NCI-H2029 treated with DMSO at 0.1 percent for 48 hours (cell line): ENCODE data around the gene OSBP2.

Source experiments
- DNase-seq: peaks from one replicate; lab custom pipeline; 2025; lab: John Stamatoyannopoulos, UW

The OSBP2 gene

DNA sequence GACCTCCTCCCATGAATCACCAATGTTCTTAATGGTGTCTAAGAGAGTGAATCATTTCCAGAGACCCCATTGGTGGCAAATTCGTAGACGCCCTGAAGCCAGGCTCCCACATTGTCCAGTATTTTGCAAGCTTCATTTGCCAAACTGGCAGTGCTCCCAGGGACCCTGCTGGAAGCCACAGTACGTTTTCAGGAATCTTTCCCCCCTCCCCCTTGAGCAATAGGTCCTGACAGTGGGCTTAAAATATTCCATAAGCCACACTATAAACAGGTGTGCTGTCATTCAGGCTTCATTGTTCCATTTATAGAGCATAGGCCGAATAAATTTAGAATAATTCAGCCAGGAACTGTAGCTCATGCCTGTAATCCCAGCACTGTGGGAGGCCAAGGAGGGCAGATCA lies 148.6 kb downstream of the OSBP2 start:
- DNase-seq = no peak

DNA sequence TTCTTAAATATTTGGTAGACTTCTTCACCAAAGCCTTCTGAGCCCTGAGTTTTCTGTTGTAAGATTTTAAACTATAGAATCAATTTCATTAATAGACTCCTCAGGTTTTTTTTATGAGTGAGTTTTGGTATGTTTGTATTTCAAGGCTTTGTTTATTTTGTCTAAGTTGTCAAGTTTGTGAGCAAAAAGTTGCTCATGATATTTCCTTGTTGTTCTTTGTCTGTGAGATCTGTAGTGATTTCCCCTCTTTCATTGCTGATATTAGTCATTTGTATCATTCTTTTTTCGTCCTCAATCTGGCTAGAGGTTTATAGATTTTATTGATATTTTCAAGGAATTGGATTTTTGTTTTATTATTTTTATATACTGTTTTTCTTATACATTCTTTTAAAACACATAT lies 152.9 kb downstream of the OSBP2 start:
- no peak for DNase-seq

DNA sequence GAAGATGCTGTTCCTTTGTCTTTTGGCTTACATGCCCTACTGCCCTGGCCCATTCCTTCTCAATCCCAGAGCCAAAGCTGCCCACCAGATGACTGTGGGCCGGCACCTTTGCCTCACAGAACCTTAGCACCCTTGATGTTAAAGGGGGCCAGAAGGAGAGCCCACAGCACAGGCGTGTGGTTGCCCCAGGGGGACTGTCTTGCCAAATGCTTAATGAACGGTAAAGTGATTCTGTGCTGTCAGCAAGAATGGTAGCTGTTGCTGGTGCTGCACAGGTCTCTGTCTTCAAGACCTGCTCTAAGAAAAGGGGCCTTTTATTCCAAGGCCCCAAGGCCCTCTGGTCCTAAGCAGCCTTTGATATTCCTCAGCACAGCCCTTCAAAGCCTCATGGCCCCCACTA lies 160.6 kb downstream of the OSBP2 start:
- DNase-seq = no peak

DNA sequence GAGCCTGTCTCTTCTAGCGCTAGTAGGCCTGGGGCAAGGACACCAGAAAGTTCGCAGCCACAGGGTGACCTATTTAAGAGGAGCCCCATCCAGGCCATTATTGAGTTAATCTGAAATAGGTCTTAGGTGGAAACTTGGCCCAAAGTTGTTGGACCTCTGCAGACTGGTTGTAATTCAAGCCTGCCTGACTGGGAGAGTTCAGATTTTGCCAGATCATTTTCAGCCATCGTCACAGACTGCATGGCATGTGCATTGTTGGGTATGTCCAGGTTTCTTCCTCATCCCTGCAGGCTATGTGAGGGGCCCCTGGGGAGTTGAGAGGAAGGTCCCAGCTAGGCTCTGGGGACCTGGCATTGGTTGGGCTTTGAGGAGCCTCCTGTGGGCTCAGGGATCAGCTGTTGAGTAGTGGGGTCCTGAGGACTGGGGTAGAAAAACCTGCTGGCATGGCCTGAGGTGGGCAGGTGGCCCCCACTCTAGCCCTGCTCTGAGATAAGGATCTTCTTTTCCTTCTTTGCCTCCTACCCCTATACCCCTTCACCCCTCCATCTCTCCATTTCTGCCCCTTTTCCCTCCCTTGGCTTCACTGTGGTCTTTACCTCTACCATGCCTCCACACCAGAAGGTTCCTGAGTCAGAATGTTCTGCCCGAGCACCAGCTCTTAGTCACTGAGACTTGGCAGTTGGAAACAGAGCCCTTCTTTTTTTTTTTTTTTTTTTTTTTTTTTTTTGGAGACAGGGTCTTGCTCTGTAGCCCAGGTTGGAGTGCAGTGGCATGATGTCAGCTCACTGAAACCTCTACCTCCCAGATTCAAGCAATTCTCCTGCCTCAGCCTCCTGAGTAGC lies 161.2 kb downstream of the OSBP2 start:
- DNase-seq = no peak

DNA sequence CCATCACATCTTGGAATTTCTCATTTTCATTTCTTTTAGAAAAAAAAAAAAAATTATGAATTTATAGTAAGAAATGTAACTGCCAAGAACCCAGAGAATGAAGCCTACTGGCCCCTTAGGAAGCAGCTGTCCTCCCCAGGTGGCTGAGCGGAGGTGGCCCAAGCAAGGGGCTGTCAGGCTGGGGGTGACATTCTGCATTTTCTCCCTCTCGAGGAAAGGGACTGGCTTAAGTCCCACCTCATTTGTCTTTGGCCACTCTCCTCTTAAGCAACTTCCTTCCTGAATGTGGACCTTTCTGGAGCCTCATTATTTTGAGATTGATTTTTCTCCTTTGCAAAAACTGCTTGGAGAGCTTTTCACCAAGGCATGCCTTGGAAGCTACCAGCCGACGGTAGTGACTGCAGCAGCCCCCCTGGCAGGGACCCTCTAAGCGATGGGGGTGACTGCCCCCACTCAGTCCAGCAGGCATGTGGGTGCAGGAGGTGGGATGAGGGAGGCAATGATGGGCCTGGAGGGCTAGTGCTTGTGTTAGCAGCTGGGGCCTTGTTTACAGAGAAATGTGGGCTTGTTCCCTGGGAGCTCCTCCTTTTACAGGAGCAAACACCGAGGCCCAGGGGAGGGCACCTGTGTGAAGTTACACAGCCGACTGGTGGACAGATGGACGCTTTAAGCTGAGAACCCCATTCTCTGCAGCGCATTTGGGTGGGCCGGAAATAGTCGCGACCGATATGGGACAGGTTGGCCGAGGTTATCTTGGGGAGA lies 162.2 kb downstream of the OSBP2 start:
- no peak for DNase-seq

DNA sequence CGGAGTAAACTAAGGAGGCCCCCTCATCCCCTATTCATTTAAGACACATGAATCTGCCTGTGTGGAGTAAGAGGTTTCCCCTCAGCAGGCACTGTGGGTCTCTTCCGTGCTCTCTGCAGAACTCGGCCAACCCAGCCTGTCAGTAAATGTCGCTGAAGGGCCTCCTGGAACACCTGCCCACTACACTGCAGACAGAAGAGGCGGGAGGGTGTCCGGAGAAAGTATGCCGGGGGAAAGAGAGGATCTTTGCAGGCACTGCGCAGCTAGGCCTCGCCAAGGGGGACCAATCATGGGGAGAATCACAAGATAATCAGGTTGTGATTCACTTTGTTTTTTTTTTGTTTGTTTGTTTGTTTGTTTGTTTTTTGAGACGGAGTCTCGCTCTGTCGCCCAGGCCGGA lies 163.1 kb downstream of the OSBP2 start:
- no peak for DNase-seq

DNA sequence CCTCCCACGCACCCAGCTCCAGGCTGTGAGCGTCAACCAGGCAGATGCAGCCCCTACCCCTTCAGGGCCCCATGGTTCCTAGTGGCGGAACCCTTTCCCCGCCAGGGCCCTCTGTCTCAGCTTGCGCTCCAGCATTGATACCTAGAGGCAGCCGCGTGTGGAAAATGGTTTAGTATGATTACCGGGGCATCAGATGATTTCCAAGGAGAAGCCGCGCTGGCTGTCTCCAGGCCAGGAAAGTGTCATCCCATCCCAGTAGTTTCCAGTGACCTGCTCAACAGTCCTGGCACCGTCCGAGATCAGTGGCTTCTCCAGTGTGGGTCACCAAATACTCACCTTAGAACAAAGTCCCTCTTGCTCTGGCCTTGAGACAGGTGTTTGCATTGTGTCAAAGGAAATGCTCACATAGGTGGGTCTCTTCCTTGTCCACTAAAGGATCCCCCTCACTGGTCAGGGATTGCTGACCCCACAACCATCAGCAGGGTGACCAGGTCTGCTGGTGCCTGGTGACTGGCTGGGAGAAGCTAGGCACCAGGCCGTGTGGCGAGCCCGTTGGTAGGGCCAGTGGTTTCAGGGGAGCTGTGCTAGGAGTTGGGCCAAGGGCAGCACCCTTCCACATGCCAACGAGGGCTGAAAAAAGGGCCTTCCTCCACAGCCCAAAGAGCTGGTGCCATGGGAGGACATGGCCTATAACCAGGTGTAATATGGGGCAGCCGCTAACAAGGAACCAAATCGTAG lies 164.5 kb downstream of the OSBP2 start:
- DNase-seq = no peak

DNA sequence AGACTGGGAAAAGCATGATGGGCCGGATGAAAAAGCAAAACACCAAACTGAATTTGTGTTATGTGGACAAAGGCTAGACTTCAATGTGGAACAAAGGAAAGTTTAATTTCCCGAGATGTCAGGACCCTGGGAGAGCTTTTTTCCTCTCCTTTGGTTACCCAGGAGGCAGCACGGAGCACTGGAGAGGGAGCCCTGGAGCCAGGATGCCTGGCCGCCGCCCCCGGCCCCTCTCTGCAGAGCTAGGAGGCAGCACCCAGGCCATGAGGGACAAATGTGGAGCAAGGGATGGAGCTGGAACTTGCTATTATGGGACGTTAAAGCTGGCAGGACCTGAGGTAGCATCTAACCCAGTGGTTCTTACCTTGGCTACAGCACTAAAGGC lies 165.0 kb downstream of the OSBP2 start:
- DNase-seq = no peak

DNA sequence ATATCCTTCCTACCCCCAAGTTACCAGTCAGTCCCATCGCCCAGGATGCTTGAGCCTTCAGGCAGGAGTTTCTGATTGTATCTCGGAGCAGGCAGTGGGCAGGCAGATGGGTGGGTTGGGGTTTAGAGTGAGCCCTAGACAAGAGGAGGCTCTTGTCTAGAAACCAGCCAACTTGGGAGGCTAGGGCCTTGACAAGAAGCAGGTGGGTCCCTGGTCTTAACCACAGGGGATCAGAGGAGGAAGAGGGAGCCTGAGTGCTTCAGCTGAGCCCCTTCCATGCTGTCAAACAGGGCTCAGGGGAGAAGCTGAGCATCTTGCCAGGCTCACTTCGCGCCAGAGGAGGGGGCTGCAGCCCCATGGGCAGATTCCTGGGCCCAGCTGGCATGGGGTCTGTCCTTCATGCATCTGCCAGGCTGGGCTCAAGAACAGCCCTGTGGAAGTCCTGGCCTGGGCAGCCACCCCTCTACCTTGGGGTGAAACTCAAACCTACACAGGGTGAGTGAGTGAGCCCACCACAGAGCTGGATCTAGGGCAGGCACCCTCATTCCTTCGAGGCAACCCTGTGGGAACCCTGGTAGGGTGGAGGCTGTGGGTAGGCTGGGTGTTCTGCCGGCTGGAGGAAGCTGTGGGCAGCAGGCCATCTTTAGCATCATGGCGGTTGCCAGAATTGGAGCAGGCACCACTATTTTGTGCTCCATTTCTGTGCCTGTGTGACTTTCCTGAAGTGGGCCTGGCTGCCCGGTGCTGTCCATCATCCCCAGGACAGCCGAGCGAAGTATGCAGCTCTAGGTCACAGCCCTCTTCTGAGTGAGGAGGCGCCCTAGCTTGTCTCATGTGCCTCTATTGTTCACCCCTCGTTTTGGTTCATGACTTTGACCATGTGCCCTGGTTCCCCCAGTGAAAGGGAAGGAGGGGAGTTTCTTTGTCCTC lies 165.8 kb downstream of the OSBP2 start:
- DNase-seq = no peak

DNA sequence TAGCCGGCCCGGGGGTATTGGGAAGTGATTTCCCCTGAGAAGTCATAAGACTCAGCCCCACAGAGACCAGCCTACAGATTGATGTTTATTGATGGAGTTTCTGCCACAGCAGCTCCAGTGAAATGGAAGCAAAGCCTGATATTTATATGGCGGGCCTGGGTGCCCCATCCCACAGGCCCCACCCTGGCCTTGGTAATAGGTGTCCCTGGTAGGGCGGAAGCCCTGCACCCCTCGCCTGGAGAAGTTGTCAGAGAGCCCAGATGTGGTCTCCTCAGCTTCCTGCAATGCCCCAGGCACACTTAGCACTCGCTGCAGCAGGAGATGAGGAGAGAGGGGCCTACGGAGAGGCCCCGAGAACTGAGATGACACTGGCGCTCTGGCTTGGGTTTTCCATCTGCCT lies 166.5 kb downstream of the OSBP2 start:
- no peak for DNase-seq

DNA sequence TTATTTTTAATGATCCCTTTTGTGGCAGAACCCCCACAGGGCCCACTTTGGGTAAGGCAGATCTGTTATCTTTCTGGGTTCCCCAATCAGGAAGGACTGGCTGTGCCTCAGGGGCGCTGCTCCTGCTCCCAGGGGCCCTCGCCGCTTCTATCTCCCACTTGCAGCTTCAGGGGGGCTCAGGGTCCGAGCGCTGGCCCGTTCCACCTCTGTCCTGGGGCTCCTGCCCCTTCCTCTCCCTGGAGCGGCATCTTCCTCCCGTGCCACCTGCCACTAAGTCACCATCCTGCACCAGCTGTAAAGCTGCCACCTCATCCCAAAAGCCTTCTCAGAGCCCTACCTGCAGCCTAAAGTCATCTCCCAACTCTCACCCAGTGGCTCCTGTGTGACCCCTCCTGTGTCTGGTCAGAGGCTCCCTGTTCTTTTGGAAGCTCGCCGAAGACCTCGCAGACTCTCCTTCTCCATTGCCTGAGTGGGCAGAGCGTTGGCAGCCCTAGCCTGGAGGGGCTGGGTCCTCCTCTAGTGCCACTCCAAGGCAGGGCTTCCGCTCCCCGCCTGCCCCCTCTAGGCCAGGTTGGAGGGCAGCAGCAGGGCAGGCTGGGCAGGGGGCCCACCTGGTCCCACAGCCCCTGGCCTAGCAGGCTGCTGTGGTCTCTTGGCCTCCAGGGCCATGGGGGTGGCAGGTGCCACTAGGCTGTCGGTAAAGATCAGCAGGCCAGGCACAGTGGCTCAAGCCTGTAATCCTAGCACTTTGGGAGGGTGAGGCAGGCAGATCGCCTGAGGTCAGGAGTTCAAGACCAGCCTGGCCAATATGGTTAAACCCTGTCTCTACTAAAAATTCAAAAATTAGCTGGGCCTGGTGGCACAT lies 167.2 kb downstream of the OSBP2 start:
- DNase-seq = no peak

DNA sequence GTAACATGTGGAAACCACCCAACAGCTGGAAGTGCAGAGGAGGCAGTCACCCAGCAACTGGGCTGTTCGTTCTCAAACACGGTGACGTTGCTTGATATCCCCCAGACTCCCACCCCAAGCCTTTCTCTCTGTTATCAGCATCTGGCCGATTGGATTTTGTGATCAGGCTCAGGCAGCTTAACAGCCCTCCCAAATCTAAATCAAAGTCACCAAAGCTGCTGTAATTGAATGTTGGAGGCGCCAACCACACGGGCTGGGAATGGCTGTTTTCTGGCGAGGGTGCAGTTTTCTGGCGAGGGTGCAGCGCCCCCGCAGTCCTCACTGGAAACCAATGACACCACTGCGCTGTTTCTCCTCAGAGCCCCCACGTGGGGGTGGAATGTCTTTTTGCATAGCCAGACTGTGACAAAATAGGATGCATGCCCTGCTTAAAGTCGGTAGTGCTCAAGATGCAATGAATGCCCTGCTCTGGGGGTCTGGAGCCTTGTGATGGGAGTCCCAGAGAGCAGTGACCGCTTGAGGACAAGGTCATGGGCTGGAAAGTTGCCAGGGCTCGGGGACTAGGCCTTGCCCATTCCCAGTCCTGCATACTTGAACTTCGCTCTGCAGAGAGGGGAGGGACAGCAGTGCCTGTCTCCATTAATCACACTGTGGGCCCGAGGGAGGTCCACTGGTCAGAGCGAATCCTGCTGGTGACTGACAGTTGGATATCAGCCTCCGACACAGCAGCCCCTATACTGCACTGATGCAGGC lies 168.6 kb downstream of the OSBP2 start:
- no peak for DNase-seq

DNA sequence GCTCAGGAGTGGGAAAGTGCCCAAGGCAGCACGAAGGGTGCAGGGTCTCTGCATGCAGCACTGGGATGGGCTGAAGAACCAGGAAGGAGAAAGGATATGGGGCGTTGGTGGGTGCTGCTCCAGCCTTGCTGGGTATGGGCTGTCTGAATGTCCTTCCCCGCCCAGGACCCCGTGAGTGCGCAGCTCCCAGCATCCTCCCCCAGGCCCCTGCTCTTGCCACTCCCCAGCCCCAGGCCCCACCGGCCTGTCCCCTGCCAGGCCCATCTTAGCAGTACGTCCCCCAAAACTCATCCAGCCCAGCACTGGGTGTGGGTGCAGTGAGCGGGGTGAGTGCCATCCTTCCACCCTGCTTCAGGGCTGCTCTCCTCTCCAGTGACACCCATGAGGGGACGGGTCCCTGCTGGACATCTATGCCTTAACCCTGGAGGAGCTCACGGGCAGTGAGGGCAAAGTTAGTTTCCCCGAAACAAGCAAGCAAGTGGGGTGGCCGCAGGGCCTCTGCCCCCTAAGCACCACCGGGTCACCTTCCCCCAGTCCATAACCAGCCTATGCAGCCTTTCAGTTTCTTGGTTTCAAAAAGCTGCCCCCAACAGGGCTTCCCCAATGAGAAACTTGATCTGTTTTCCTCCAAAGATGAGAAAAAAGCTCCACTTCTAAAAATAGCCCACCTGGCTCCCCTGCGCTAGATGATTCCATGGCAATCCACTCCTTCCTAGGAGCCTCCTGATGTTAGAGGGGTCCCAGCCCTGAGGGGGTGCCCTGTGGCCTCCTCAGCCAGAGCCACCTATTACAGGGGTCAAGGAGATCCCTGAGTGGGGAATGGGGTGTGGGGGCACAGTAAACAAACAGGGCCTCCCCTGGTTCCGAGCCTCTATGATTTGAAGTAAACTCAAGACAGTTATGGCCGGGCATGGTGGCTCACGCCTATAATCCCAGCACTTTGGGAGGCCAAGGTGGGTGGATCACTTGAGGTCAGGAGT lies 170.1 kb downstream of the OSBP2 start:
- no peak for DNase-seq

DNA sequence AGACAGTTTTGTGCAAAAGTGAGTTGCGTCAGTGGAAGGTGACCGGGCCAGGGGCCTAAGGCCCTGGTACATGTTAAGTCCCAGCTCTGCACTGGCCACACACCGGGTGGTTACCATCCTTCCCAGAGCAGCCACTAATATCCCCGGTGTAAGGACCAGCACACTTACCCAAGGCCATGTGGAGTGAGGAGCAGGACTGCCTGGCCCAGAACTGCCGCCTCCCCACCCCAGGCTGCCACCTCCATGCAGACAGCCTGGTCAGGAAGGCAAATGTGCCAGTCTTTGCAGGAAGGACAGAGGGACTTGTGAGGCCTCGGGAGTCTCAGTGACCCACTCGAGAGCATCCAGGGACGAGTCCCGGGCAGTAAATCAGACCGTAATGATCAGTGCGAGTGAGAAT lies 171.0 kb downstream of the OSBP2 start:
- DNase-seq = no peak

DNA sequence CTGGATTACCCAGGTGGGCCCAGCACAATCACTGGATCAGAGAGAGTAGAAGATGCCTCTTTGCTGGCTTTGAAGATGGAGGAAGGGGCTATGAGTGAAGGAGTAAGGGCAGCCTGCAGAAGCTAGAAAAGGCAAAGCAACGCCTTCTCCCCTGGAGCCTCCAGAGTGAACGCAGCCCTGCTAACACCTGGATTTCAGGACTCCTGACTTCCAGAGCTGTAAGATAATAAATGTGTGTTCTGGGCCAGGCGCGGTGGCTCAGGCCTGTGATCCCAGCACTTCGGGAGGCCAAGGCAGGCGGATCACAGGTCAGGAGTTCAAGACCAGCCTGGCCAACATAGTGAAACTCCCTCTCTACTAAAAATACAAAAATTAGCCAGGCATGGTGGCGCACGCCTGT lies 171.5 kb downstream of the OSBP2 start:
- no peak for DNase-seq

DNA sequence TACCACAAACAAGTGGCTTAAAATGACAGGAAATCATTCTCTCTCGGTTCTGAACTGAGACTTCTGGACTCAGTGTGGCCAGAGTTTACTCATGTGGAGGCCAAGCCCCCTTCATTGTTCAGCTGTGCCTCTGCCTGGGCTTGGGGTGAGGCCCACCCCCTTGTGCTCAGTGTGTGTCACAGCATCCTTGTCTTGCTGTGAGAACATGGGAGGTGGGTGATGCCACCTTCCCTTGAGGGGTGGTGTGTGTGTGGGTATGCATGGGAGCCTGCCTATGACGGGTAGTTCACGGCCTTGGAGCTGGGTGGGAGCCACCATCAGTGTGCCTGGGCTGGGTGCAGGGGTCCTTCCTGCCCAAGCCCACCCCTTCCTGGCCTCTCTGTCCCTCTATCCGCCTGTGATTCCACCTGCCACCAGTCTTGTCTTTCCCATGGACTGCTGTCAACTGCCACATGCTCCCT lies 172.2 kb downstream of the OSBP2 start:
- DNase-seq = no peak

DNA sequence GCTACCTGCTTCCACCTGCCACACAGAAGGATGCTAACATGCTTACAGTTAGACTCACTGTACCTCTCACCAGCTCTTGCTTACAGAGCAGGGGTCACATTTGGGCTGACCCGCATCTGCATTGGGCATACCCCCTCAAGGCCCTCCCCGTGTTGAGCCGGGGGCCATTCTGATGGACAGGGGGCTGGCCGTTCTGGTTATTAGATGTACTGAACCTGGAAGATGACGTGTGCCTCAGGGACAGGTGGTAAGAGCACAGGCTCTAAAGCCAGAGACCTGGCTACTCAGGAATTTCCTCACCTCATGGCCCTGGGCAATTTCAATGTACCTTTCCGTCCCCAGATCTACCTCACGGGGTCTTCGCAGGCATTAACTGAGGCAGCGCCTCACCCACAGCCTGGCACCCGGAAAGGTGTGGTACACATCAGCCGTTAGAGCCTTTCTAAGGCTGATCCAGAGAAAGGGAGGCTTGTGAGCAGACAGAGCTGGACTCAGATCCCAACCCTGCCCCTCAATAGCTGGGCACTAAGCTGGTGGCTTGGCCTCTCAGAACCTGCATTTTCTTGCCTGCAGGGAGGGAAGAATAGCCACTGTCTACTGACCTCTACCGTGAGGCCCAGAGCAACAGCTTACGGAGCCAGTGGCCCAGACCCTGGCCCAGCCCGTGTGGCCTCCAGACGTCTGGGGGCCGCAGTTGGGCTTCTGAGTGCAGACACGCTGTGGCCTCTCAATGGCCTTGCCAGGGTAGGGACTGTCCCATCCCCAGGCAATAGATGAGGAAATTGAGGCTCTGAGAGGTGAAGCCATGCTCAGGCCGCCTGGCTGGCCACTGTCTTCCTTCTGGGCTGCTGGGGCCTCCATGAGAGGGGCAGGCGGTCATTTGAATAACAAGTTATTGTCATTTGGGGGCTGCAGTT lies 173.3 kb downstream of the OSBP2 start:
- DNase-seq = no peak
